Measurements from ENCODE around the gene PSME4.
"Not testable (repeated sequence)": the region's sequence is repeated elsewhere in the genome, so short reads cannot be mapped to it uniquely, and the experiment has no call there.

Gene PSME4

DNA sequence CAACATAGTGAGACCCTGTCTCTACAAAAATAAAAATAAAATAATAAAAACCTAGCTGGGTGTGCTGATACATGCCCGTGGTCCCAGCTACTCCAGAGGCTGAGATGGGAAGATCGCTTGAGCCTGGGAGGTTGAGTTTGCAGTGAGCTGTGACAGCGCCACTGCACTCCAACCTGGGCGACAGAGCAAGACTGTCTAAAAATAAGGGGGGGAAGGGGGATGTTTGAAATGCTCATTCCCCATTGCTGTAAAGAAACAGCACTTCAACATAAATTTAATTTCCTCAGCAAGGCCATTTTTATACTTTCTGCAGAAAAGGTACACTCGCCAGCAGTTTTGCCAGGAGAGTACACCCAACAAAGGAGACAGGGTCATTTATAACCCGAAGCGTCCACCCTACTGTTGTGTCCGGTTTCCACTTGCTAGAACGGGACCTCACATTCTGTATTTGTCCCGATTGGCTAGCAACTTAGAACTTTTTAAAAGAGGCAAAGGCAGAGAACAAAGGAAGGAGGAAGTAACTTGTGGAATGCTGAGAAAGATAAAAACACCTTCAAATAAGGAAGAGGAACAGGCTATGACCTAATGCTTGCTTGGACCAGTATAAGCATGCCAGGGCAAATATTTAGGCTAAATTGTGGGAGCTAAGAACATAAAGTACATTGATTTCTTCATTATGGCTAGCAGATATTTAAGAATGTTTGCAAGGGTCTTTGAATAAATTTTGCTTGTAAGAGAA, 9.1 kb downstream of the PSME4 start:
- not testable (repeated sequence) for DNase-seq

DNA sequence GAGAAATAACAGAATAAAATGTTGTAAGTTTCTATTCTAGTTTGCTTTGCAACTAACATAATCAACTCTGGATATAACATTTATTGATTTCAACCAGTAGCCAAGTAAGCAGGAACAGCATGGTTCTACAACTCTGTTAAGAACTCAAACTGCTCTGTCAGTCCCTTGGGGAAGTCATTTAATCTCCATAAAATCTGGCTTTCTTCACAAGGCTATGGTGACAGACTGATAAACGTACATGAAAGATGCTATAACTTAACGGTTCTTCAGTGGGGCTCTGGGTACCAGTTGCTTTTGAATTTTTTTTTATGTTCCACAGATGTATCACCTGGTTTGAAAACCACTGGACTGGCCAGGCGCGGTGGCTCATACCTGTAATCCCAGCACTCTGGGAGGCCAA, 10.3 kb downstream of the PSME4 start:
- no peak for DNase-seq

DNA sequence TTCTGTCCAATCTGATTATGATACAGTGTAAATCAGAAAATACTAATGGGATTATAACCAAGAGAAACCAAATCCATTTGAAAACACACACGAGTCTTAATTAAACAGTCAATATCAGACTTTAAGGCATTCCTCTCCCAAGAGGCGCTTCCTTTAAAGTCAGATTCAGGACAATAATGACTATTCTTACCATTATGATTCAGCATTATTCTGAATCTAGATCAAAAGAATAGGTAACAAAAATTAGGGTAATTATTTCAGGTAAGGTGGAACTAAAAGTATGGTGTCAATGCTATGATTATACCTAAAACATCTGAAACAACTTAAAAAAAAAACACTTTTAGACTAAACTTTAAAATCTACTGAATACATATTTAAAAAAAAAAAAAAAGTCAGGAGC, 12.3 kb downstream of the PSME4 start:
- no peak for DNase-seq

DNA sequence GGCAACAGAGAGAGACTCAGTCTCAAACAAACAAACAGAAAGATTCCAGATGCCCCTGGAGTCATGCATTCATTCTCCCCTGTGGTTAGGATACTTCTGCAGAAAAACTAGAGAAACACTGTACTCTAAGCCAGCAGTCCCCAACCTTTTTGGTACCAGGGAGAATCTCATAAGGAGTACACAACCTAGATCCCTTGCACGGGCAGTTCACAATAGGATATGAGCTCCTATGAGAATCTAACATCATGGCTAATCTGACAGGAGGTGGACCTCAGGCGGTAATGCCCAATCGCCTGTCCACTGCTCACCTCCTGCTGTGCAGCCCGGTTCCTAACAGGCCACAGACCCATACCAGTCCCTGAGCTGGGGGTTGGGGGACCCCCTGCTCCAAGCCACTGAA, 18.3 kb downstream of the PSME4 start:
- DNase-seq = no peak

DNA sequence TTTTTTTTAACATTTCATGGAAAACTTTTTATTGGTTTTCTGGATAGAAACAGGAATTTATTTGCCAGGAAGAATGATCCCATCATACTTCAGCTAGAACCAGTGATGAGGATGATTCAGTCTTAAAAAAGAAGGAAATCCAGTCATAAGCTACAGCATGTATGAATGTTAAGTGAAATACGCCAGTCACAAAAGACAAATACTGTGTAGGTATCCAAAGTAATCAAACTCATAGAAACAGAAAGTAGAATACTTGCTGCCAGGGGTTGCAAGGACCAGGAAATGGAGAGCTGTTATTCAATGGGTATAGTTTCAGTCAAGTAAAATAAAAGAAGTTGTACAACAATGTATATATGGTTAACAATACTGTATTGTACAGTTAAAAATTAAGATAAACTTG, 21.3 kb downstream of the PSME4 start:
- DNase-seq = no peak

DNA sequence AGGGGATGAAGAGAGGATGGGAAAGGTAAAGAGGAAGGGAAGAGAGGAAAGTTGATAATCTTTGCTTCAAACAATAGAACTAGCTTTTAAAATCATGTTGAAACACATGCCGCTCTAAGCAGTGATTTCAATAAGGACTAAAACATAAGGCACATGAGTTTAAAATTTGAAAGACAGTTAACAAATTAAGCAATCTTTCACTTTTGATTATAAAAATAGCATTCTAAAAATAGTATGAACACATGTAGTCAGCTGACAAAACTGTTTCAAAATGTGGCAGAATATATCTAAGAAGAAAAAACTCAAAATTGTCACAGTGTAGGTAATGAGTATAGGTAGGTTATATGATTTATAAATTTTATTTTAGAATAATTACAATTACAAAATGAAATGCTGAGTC, 25.3 kb downstream of the PSME4 start:
- no peak for DNase-seq

DNA sequence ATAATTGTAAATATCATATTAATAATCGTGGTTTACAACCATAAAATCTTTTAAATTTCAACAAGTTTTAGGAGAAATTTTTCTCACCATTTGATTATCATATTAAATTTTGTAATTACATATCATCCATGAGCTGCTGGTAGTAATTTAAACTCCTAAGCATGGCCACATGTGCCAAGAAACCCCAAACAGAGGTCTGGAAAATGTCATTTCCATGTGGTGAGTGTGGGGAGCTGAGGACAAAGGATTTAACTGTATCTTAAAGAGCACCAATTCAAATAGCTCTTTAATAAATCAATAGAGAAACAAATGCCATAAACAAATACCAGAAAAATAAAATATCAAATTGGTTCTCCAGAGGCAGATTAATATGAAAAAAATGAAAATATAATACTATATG, 26.3 kb downstream of the PSME4 start:
- no peak for DNase-seq

DNA sequence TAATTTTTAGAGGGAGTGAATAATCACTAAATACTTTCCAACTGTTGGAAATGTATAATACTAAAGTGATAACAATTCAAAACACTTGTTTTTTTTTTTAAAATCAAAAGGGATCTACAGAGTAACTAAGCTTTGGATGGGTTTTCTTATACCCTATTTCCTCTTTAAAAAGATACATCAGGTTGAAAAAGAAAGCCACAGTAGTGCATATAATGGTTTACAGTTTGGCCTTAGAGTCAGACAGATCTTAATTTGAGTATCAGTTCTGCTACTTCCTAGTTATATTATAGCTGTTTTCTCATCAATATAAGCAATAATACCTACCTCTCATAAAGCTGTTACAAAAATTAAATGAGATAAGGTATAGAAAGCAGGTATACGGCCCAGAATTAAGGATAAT, 28.5 kb downstream of the PSME4 start:
- DNase-seq = no peak

DNA sequence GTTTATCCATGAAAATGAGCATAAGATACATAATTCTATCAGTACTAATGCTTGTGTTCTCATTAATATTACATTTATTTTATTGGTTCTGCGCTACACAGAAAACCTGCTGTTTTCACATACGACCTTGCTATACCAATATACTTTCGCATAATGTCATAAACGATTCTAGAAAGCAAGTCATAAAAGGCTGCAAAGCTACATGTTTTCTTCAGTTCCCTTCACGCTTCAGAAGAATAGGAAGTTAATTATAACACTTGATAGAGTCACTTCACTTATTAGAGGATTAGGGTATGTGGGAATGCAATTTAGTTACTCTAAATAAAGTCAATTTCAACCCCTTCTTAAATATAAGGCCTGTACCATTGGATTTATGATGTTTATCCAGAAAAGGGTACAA, 29.0 kb downstream of the PSME4 start:
- no peak for DNase-seq

DNA sequence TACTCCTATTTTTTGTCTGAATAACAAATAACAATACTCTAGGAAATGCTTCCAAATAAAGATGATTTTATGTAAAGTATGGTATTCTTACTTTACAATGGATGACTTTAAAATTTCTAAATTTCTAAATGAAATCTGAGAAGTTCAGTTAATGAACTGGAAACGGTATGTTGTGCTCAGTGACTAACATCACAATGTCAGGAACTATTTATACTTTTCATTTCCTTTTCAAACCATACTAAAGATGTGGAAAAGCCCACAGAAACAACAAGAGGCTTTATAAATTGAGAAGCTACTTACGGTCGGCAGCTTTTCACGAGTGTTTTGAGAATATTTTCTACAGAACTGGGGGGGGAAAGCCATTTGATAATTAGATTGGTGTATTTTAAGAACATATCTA, 31.1 kb downstream of the PSME4 start:
- no peak for DNase-seq

DNA sequence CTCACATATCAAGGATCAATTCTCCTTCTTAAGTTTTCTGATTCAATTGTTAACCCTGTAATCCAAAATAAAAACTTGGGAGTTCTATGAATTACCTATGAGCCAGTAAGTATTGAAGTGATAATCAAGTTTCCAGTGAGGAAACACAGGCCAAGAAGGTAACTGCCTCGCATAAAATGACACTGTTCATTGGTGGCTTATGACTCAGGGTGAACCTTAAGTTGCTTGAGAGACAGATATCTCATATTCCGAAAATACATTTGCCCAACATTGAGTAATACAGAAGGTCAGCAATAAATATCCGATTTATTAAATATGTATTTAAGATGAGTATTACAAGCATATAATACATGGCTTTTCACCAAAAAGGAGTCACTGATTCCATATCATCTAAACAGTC, 31.9 kb downstream of the PSME4 start:
- DNase-seq = no peak

DNA sequence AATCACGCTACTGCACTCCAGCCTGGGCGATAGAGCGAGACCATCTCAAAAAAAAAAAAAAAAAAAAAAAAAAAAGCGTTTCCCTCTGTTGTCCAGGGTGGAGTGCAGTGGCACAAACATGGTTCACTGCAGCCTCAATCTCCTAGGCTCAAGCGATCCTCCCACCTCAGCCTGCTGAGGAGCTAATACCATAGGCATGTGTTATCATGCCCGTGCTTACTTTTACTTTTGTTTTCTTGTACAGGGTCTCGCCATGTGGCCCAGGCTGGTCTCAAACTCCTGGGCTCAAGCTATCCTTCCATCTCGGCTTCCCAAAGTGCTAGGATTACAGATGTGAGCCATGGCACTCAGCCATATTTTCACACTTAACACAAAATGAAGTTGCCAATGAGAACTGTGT, 37.5 kb downstream of the PSME4 start:
- no peak for DNase-seq

DNA sequence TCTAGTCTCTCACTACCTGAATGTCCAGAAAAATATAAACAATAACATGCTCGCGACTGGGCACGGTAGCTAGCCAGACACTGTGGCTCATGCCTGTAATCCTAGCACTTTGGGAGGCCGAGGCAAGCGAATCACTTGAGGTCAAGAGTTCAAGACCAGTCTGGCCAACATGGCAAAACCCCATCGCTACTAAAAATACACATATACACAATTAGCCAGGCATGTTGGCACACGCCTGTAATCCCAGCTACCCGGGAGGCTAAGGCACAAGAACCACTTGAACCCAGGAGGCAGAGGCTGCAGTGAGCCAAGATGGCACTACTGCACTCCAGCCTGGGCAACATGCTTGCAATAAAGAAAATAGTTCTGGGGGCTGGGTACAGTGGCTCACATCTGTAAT, 44.5 kb downstream of the PSME4 start:
- not testable (repeated sequence) for DNase-seq

DNA sequence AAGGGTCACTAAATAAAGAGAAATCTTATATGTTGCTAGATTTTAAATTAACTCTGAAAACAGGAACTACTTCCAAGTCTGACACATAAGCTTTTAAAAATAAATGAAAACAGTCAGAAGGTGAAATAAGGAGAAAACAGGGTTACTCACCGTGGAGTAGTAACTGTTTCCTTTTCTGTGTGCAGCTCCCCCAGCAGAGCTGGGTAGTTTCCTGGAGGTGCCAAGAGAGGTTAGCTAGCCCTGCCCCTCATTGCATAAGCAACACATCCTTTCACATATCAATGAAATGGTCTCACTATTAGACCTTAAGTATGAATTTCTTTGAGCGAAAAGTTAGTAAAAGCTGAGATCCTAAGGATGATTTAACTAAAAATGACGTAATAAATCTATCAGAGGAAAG, 57.1 kb downstream of the PSME4 start:
- peak; percentile 13 for DNase-seq

DNA sequence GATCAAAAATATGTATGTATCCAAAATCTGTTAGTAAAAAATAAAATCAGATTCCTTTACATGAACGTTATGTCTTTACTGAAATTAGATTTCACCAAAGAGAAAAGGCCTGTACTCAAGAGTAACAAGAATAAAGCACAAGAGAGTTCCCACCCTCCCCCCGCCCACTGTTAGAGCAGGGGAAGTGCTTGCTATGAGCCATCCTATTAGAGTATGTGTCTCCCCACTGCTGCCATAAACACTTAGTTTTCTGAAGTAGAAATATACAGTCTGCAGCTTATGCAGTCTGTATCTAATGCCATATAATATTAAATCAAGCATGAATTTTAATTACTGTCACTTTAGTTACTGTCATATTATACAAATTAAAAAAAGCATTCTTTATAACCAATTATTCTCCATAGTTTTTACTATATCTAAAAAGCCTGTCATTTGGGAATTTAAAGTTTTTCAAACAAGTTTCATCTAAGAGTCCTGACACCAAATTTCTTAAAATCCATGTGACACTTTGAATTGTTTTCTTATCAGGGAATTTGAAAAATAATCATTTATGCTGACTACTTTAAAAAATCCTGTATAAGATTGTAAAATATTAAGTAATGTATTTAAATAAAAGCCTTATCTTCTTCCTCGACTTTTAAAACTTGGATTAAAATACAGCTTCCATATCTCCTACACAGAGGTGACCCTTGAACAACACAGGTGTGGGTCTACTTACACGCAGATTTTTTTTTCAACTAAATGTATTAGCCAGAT, 59.2 kb downstream of the PSME4 start:
- no peak for DNase-seq

DNA sequence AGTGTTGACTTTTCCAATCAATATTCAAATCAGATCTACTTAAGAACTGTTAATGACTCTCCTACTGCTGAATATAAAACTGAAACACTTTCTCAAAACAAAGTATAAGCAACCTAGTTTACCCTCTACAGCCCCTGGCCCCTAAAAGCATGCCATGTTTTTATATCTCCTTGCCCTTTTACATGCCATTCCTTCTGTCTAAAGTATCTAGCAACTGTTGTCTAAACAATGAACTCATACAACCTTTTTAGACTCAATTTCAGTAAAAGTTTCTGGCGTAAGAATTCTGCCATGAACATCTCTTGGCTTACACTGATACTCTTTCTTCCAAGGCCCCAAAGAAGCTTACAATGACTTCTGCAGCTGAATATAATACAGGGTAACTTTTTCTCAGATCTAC, 63.2 kb downstream of the PSME4 start:
- no peak for DNase-seq

DNA sequence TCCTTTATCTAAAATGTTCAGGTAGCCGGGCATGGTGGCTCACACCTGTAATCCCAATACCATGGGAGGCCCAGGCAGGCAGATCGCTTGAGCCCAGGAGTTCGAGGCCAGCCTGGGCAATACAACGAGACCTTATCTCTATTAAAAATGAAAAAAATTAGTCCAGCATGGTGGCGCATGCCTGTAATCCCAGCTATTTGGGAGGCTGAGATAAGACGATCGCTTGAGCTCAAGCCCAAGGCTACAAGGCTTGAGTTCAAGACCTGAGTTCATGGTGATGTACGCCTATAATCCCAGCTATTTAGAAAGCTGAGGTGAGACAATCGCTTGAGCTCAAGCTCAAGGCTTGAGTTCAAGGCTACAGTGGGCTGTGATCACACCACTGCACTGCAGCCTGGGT, 65.4 kb downstream of the PSME4 start:
- DNase-seq = no peak

DNA sequence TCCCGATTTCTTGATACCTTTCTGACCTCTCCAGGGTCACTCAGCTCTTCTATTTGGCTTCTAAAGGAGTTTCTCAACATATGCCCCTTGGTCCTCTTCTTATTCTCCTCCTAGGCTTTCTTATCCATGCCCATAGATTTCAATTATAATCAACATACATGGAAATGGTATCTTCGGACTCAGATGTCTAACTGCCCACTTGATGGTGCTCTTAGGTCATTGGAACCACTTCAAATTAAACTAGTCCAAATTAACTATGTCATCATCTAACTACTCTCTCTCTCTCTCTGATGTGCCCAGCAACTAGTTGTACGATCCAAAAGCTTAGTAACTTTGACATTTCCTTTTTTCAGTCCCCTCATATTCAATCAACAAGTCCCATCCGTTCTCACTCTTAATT, 67.8 kb downstream of the PSME4 start:
- no peak for DNase-seq

DNA sequence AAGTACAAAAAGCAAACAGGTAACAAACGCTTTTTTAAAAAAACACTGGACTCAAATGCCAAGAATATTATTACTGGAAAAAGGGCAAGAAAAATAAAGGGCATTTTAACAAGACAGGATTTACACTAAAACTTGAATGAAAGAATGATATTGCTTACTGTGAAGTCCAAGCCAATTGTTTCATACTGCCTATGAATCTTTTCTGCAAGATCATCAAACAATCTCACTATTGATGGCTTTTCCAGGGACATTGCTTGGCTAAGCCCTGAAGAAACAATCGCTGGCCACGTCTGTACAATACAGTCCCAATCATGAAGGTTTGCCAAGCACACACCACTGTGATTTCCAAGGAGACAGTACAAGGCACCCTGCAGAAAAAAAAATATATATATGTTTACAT, 69.6 kb downstream of the PSME4 start:
- no peak for DNase-seq

DNA sequence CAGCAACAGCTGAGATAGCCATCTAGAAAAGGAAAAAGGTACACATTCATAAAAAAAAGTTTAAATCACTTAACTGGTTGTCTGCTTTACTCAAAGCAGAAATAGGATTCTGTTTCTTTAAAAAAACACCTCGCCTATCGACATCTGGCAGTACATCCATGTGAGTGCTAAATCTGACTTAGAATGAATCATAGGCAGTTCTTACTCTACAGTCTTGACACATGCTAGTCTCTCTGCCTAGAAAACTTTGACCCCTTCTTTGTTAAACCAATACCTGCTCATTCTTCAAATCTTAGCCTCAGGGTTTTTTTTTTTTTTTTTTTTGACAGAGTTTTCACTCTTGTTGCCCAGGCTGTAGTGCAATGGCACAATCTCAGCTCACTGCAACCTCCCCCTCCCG, 73.9 kb downstream of the PSME4 start:
- no peak for DNase-seq

DNA sequence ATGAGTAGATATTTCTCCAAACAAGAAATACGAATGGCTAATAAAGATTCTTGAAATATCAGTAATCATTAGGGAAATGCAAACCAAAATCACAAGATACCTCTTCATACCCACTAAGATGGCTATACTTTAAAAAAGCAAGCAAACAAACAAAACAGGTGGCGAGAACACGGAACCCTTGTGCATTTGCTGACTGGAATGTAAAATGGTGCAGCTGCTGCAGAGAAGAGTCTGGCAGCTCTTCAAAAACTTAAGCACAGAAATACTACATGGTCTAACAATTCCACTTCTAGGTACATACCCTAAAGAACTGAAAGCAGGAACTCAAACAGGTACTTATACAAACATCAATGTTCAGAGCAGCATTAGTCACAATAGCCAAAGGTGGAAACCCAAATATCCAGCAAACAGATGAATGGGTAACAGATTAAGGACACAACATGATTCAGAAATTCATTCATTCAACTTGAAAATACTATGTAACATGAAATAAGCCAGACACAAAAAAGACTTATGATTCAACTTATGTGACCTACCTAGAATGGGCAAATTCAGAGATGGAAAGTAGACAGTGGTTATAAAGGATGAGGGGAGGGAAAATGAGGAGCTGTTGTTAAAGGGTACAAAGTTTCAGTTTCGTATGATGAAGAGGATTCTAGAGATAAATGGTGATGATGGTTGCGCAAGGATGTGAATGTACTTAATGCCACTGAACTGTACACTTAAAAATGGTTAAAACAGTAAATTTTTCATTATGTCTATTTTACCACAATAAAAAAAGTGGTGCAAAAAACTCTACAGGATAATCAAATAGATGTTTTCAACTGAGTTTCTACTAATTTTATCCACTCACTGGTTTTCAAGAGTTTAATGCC, 84.2 kb downstream of the PSME4 start:
- DNase-seq = no peak

DNA sequence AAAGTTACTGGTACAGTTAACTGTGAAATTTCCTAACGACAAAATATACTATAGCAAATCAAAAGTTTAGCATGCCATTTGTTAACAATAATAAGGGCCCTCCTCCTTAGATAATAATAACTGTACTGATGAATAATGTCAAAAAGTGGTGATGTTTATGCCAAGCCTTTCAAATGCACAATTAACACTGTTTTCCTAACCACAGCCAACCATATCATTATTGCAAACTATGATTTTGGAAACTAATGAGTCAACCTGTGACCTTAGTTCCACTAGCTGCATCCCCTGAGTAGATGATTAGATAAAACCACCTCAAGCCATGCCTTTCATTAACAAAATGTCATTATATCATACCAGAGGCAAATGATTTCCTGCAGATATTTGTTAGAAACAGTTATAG, 85.9 kb downstream of the PSME4 start:
- DNase-seq = no peak

DNA sequence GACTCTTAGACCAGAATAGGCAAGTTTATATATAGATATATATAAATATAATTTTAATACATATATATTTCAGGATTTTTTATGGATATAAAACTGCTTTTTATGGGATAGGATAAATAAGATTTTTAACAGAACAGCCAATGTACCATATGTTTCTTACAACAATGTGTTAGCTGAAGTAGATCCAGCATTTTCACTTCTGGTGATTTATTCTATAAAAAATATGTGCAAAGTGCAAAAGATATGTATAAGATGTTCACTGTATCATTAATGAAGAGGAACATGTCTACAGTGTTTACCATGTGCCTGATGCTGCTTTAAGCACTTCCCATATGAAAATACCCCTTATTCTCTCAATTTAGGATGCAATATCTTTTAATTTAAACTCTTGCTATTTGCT, 88.8 kb downstream of the PSME4 start:
- no peak for DNase-seq

DNA sequence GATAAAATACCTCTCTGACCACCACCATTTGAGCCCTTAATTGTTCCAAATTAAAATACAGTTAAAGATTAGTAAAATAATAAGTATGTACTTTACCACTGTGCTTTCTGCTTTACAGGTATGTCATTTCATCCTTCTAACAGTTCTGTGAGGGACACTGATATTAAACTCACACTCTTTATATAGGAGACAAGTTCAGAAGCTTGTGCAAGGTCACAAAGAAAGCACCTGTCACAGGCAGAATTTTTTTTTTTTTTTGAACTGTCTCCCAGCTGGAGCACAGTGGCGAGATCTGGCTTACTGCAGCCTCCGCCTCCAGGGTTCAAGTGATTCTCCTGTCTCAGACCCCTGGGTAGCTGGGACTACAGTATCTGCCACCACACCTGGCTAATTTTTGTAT, 89.4 kb downstream of the PSME4 start:
- DNase-seq = no peak

Data from stimulated activated CD4-positive, alpha-beta T cell treated with anti-CD3 and anti-CD28 coated beads, Interleukin-4, amount 100 ng/mL, for 24 hours (primary cell).